HG02642 (cell line): ENCODE results near the gene DGCR2.

Source experiments
- ATAC-seq: cut with Tn5 transposase; IDR thresholded peaks from one replicate; pipeline ENCODE4 v1.9.1; 2021; ENCODE audit warnings: mild to moderate bottlenecking; ENCODE audit not compliant: unreplicated experiment, poor library complexity

DGCR2 gene

GRCh38 chr22:19046719-19047609, 75.2 kb downstream of the DGCR2 start:
- ATAC-seq = no peak

GRCh38 chr22:19046287-19046686, 75.9 kb downstream of the DGCR2 start:
- ATAC-seq = no peak

GRCh38 chr22:19045094-19045493, 77.1 kb downstream of the DGCR2 start:
- ATAC-seq = no peak

DNA sequence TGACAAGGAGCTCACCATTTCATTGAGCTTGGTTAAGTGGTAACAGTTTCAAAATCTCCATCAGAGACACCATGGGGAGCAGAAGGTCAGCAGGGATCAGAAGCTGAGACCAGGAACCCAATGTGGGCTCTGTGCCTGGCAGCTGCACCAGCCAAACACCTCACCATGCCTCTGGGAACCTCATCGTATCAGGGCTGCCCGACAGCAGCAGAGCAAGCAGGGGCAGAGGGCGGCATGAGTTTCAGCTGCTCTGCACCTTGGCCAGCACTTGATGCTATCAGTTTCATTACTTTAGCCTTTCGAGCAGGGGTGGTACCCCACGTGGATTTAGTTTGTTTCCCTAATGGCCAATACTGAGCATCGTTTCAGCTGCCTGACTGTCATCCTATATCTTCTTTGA, 77.8 kb downstream of the DGCR2 start:
- no peak for ATAC-seq

DNA sequence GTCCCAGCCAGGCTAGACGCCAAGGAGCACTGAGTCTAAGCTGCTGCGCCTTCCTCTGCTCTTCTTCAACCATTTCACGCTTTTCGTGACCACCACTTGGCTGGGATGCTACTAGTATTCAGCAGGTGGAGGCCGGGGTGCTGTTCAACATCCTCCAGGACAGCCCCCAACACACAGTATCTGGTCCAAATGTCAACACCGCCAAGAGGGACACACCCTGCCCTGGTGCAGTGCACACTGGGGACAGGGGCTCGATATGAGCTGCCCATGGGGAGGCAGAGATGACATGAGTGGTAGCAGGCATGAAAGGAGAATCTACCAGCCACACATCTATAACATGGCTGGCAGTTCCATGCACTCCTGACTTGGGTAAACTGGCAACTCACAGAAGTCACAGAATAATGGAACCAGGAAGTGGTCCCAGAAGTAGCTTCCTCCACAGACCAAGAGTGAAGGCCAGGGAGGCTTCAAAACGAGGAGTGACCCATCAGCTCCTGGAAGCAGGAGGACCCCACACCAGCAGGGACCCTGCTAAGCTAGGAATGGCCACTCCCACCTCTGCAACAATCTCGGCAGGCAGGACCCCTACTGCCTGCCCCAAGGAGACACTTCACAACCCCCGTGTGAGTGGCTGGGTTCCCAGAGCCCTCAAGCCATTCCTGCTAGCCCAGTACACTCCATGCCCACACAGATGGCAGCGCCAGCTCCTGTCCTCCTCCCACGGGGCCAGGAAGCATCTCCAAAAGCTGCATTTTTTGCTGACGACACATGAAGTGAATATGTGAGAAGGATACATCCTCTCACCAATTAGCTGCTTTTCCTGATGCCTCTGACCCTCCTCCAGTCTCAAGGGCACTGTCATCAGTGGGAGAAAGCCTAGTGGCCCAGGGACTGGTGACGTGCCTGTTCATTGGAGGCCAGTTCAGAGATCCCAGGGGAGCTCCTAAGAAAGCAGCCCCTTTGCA, 78.8 kb downstream of the DGCR2 start:
- ATAC-seq = no peak

GRCh38 chr22:19042285-19043120, 79.7 kb downstream of the DGCR2 start:
- no peak for ATAC-seq

GRCh38 chr22:19041704-19042074, 80.5 kb downstream of the DGCR2 start:
- ATAC-seq = no peak

GRCh38 chr22:19040888-19041703, 81.1 kb downstream of the DGCR2 start:
- no peak for ATAC-seq

GRCh38 chr22:19040391-19040861, 81.8 kb downstream of the DGCR2 start:
- ATAC-seq = no peak

GRCh38 chr22:19039796-19040280, 82.4 kb downstream of the DGCR2 start:
- no peak for ATAC-seq

DNA sequence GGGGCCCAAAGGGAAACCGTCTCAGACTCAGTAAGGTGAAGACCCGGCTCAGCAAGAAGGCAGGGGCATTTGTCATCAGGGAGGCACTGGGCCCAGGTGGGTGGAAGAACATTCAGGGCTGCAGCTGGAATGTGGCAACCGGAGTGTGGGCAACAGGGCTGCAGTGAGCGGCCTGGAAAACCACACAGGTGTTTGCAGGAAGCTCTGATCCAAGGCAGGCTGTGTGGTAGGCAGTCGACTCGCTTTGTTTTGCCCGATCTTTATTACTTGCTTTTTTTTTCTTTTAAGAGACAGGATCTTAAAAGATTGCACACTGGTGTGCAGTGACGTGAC, 82.8 kb downstream of the DGCR2 start:
- ATAC-seq = no peak

- no peak for ATAC-seq
Observed at GRCh38 chr22:19038728-19039447, 83.3 kb downstream of the DGCR2 start.

GRCh38 chr22:19038164-19038546, 84.1 kb downstream of the DGCR2 start:
- no peak for ATAC-seq

- no peak for ATAC-seq
Observed at GRCh38 chr22:19037282-19038163, 84.7 kb downstream of the DGCR2 start.

DNA sequence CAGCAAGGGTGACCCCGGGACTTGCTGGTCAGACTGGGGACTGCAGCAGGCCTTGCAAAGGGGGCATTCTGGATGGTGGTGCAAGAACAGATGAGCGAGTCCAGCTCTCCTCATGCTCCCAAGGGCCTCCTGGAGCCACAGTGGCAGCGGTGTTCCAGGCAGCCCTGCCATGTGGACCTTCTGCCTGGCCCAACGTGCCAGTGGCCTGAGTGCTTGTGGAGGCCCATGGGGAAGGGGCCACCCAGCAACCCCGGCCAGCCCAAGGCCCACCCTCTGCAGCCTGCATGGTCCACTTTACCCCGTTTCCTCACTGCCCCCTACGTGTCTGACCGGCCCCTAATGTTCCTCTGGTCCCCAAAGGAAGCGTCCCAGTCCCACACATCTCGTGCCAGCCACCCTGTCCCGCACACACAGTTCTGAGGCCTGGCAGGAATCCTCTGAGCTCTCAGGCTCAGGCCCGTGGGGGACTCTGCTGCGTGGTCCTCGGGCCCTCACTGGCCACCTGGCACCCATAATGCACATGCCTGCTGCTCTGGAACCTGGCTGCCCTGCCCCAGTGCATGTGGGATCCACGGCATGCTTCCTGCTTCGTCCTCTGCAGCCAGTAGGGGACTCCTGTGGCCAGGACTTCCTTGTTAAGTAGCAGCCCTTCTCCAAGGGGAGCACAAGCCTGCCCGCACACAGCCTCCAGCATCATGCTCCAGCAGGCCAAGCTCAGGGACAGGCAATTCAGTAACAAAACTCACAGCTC, 85.5 kb downstream of the DGCR2 start:
- ATAC-seq = no peak

- ATAC-seq = no peak
Observed at GRCh38 chr22:19036229-19036522, 86.0 kb downstream of the DGCR2 start.

DNA sequence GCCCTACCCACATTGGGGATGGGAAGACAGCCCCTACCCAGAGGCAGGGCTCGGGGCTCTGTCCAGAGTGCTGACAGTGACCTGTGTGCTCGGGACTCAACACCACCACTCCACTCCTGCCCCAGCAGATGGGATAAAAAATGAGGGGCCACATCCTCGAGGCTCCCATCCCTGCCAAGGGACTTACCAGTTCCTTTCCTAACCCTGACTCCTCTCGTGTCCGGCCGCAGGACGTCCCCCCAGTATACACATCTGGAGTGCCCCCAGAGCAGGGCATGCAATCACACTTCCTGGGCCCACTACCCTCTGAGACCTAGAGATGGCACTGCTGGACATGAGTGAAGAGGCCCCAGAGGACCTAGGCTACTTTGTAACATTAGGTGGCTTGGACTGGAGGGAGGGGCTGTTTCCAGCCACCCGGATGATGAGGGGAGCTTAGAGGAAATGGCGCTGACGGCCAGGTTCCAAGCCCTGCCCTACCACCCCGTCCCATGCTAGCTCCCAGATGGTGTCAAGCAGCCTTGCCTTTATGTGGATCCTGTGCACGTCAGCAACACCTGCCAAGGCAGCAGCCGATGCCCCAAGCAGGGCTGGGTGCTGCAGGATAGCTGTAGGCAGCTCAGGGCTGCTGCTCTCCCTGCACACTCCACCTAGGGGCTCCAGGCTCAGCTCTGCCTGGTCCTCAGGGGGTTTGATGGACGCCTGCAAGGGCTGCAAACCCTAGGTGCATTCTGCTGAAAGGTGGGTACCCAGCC, 86.6 kb downstream of the DGCR2 start:
- no peak for ATAC-seq
